Ovary (tissue), 9 donors: Measurements from ENCODE around the gene PRRT4. TPM values are rescaled to one million over a fixed set of nuclear protein-coding genes. Genes with fewer than 3 reads are reported as not detected.

Experiments used
- DNase-seq, 5 donors: peaks; one replicate each; pipeline ENCODE4 v3.0.0-alpha.2; 2019 to 2020
- H3K27ac ChIP-seq, 2 donors: fragments of 200-600 bp; one replicate each; pipeline versions ENCODE4 v1.5.1 to v1.8.0; 2019 to 2022
- H3K27me3 ChIP-seq: fragments of 200-600 bp; one replicate; pipeline ENCODE4 v1.8.0; 2022
- H3K36me3 ChIP-seq: fragments of 200-600 bp; sonication (generic); one replicate; pipeline ENCODE4 v1.5.1; 2019
- H3K4me1 ChIP-seq: one replicate; pipeline ENCODE4 v1.8.1; 2013; ENCODE audit warnings: mild to moderate bottlenecking, moderate library complexity; ENCODE audit not compliant: insufficient read depth
- H3K4me3 ChIP-seq: fragments of 200-600 bp; sonication (generic); one replicate; pipeline ENCODE4 v1.5.1; 2017
- H3K9me3 ChIP-seq, 2 donors: fragments of 200-600 bp in 1 of 2; sonication (generic) in 1 of 2; one replicate each; pipeline versions ENCODE4 v1.5.1 to v1.8.1; 2013 to 2019; ENCODE audit warnings: mild to moderate bottlenecking in 1 of 2, moderate library complexity in 1 of 2
- CTCF ChIP-seq, 3 donors: fragments of 450-650 bp in 2 of 3; fragments of 200-600 bp in 1 of 3; IDR thresholded peaks; one replicate each; pipeline versions ENCODE4 v1.5.1 to v1.8.0; 2016 to 2022; ENCODE audit warnings: antibody characterized with exemption in 3 of 3, mild to moderate bottlenecking in 1 of 3
- EP300 ChIP-seq: sonication (generic); formaldehyde crosslinking; IDR thresholded peaks from one replicate; pipeline ENCODE4 v1.6.1; 2017; ENCODE audit warnings: antibody characterized with exemption
- POLR2A ChIP-seq: fragments of 450-650 bp; IDR thresholded peaks from one replicate; pipeline ENCODE4 v1.6.1; 2017; ENCODE audit warnings: antibody characterized with exemption, mild to moderate bottlenecking, moderate library complexity
- WGBS, 3 donors: extraction: QIAGEN DNeasy Blood & Tissue Kit in 1 of 3; methylation state at CpG; one replicate each; pipeline versions ENCODE4 v1.1.5 to v1.1.7; 2013 to 2017; 5-methylcytosine and 5-hydroxymethylcytosine counted together
- intact Hi-C, 4 donors: fragments of 100-400 bp; cut with DNase I; formaldehyde crosslinking; loops; one replicate each; pipeline versions ENCODE4 v1.11.0 to v1.15.1; 2022 to 2023
- polyA plus RNA-seq, 2 donors: library from polyadenylated mRNA; stranded (reverse); fragments of 200-250 nt in 1 of 2; fragments of 350-450 nt in 1 of 2; fragmentation: Illumina TruSeq in 1 of 2; extraction: RNeasy Lipid Tissue Mini Kit (QIAGEN cat#74804) in 1 of 2; gene quantifications; one replicate each; pipeline ENCODE4 v1.2.3, GENCODE V29; 2013 to 2014
- total RNA-seq, 7 donors: library from RNA; depleted of rRNA in 2 of 7; stranded (reverse); fragments of >200 nt in 2 of 7; fragmentation: NEBNext Ultra II Directional in 3 of 7; extraction: Animal tissue kit (Norgen Biotek cat#: 25700) in 3 of 7; gene quantifications; one replicate each; pipeline versions ENCODE4 v1.1.0 to v1.2.4, GENCODE V29; 2016 to 2023
- donor health status: DM: no; HTN: no; CAD: no; lungs with moderate emphysema.
- donor health status: DM: no; HTN: no; CAD: no.
- donor health status: Bipolar disorder and iron deficiency.
- donor health status: DM: yes; HTN: yes; CAD: no.
- donor health status: DM: no; HTN: no; CAD: no.
- donor health status: DM: yes; HTN: yes; CAD: no.

PRRT4 gene
- total and polyA plus RNA-seq, 9 donors, result 0.11 to 1.2 (median 0.74) TPM

- H3K4me3 ChIP-seq, result no peak overlapping the region
- DNase-seq, result no peak
- intact Hi-C loops, result no loop called here
- H3K4me1 ChIP-seq, result no peaks in the 10 kb centered on the region
- TF ChIP-seq POLR2A (no peak), CTCF (IDR thresholded peaks at IDR 0.05) (no peak), EP300 (no peak)
- 59 to 69% (median 60%) methylated on average over 3 of the region's 3 CpGs for WGBS, 3 donors
- H3K36me3 ChIP-seq, result no peaks in the 10 kb centered on the region
- H3K27me3 ChIP-seq, result no peaks in the 10 kb centered on the region
- no peaks in the 10 kb centered on the region for H3K9me3 ChIP-seq
- H3K27ac ChIP-seq, result no peak overlapping the region
Observed at GRCh38 chr7:128383776-128384175, 22.3 kb upstream of the PRRT4 start.

- no peak for TF ChIP-seq CTCF (IDR thresholded peaks at IDR 0.05)
- TF ChIP-seq POLR2A, result no peak
- TF ChIP-seq EP300, result no peak
- intact Hi-C loops, result no loop called here
- no peak overlapping the region for H3K4me3 ChIP-seq
- H3K4me1 ChIP-seq, result no peaks in the 10 kb centered on the region
- no peak for DNase-seq
- H3K27ac ChIP-seq, result no peak overlapping the region
- no peaks in the 10 kb centered on the region for H3K9me3 ChIP-seq
- no peaks in the 10 kb centered on the region for H3K27me3 ChIP-seq
- 68 to 72% (median 70%) methylated on average over 19 of the region's 19 CpGs for whole genome bisulfite sequencing, 3 donors
- no peaks in the 10 kb centered on the region for H3K36me3 ChIP-seq
Observed at GRCh38 chr7:128381161-128381821, 19.8 kb upstream of the PRRT4 start.

- Histone ChIP-seq H3K27ac (no peak overlapping the region), H3K36me3 (no peaks in the 10 kb centered on the region), H3K4me3 (no peak overlapping the region), H3K4me1 (no peaks in the 10 kb centered on the region), H3K27me3 (no peaks in the 10 kb centered on the region), H3K9me3 (no peaks in the 10 kb centered on the region)
- intact Hi-C loops, result no loop called here
- no peak for DNase-seq
- 85 to 92% (median 90%) methylated on average over 3 of the region's 3 CpGs for WGBS, 3 donors
- TF ChIP-seq EP300 (no peak), POLR2A (no peak), CTCF (IDR thresholded peaks at IDR 0.05) (no peak)
Observed at GRCh38 chr7:128380483-128381106, 19.1 kb upstream of the PRRT4 start.

- Histone ChIP-seq H3K4me1 (no peaks in the 10 kb centered on the region), H3K4me3 (no peak overlapping the region), H3K27ac (no peak overlapping the region), H3K36me3 (no peaks in the 10 kb centered on the region), H3K27me3 (no peaks in the 10 kb centered on the region), H3K9me3 (no peaks in the 10 kb centered on the region)
- WGBS, 3 donors, result 82 to 94% (median 88%) methylated on average over 6 of the region's 6 CpGs
- TF ChIP-seq CTCF (IDR thresholded peaks at IDR 0.05) (no peak), EP300 (no peak), POLR2A (no peak)
- intact Hi-C loops, result no loop called here
- no peak for DNase-seq
Observed at GRCh38 chr7:128379900-128380479, 18.5 kb upstream of the PRRT4 start.
